Kidney epithelial cell (primary cell): ENCODE data around the gene QSOX2. TPM values are rescaled to one million over a fixed set of nuclear protein-coding genes. Genes with fewer than 3 reads are reported as not detected.

ENCODE experiments used
- DNase-seq: peaks from one replicate; pipeline ENCODE4 v3.0.0-alpha.2; 2010; ENCODE audit warnings: low read depth
- H3K27me3 ChIP-seq: 2 replicates; pipeline ENCODE4 v1.6.0; 2011; ENCODE audit warnings: low read length; ENCODE audit not compliant: control insufficient read depth, insufficient read depth
- H3K36me3 ChIP-seq: 2 replicates; pipeline ENCODE4 v1.5.1; 2011; ENCODE audit warnings: low read length; ENCODE audit not compliant: control insufficient read depth, insufficient read depth
- H3K4me3 ChIP-seq: 2 replicates; pipeline ENCODE4 v1.5.1; 2011; ENCODE audit warnings: low read depth, mild to moderate bottlenecking, control low read depth, low read length
- total RNA-seq: library from RNA; depleted of rRNA; stranded (reverse); fragments of >200 nt; gene quantifications from 2 replicates; pipeline ENCODE4 v1.2.3, GENCODE V29; 2015
- TF ChIP-seq, protein P1 (sequence below): IDR thresholded peaks from 2 replicates; pipeline ENCODE4 v1.5.1; 2011; ENCODE audit warnings: mild to moderate bottlenecking, moderate library complexity, low read length, control low read depth, inconsistent platforms; ENCODE audit not compliant: insufficient read depth, poor library complexity, severe bottlenecking

The QSOX2 gene
- total RNA-seq, 1 donor from 2014 or later, result 17.3 TPM

DNA sequence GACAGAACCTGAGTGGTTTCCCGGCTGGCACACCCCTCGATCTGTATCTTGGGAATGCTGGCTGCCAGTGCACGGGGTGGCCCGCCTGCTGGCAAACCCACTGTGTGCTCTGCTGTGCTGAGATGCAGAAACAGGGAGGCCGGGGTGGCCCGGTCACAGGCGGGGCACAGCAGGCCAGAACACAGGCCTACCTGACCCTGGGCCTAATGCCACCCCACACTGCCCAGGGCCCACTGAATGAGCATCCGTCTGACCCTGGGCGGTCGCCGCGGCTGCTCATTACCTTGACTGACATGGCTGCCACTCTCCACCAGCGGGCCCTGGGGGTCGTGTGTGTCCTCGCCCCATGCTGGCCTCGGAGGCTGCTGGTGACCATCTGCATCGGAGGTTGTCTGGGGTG, 14.2 kb upstream of the QSOX2 start:
- no peak for DNase-seq
- no peaks in the 10 kb centered on the region for H3K36me3 ChIP-seq
- H3K4me3 ChIP-seq, result no peak overlapping the region
- peaks cover 45% of the 10 kb centered on the region for H3K27me3 ChIP-seq
- TF ChIP-seq, protein P1, sequence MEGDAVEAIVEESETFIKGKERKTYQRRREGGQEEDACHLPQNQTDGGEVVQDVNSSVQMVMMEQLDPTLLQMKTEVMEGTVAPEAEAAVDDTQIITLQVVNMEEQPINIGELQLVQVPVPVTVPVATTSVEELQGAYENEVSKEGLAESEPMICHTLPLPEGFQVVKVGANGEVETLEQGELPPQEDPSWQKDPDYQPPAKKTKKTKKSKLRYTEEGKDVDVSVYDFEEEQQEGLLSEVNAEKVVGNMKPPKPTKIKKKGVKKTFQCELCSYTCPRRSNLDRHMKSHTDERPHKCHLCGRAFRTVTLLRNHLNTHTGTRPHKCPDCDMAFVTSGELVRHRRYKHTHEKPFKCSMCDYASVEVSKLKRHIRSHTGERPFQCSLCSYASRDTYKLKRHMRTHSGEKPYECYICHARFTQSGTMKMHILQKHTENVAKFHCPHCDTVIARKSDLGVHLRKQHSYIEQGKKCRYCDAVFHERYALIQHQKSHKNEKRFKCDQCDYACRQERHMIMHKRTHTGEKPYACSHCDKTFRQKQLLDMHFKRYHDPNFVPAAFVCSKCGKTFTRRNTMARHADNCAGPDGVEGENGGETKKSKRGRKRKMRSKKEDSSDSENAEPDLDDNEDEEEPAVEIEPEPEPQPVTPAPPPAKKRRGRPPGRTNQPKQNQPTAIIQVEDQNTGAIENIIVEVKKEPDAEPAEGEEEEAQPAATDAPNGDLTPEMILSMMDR, result no peak

DNA sequence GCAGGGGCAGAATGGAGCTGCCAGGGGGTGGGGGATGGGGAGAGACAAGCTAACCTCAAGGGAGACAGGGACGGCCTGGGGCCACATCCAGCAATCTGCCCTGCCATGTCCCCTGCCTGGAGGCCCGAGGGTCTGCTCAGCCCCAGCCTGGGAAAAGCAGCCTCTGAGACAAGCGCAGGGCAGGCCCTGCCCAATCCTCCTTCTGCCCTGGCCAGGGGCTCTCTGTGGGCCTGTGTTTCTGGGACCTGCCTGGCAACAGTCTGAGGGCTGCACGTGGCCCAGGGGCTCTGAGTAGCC, 13.9 kb upstream of the QSOX2 start:
- H3K27me3 ChIP-seq, result peaks cover 45% of the 10 kb centered on the region

DNA sequence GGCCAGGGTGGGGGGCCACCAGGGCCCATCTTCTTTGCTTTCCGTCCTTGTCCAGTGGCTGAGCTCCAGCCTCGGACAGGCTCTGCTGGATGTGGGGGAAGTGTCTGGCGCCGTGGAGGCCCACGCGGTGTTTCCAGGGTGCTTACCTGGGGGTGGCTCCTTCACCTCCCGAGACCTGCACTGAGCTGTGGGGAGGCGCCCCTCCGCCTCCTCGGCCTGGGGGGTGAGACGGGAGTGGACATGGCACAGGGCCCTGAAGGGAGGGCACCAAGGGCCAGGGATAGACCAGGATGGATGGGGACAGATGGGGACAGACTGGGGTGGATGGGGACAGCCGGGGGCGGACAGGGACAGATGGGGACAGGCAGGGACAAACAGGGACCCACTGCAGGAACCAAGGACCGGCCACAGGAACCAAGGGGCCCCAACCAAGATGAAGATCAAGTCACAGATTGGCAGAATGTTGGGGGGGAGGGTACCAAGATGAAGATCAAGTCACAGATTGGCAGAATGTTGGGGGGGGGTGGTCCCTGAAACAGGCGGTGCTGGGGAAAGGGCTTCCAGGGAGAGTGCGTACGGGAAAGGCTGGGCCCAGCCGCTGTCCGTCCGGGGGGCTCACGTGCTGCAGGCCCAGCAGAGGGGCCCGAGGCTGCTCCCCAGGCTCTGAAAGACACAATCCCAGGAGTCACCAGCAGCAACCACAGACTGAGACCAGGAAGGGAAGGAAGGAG, 13.3 kb upstream of the QSOX2 start:
- Histone ChIP-seq H3K4me3 (no peak overlapping the region), H3K27me3 (peaks cover 40% of the 10 kb centered on the region)
- TF ChIP-seq, protein P1, result no peak

More for the DNA sequence above, 13.9 kb upstream of the QSOX2 start:
- TF ChIP-seq, protein P1, result no peak
- DNase-seq, result no peak
- Histone ChIP-seq H3K36me3 (no peaks in the 10 kb centered on the region), H3K4me3 (no peak overlapping the region)

DNA sequence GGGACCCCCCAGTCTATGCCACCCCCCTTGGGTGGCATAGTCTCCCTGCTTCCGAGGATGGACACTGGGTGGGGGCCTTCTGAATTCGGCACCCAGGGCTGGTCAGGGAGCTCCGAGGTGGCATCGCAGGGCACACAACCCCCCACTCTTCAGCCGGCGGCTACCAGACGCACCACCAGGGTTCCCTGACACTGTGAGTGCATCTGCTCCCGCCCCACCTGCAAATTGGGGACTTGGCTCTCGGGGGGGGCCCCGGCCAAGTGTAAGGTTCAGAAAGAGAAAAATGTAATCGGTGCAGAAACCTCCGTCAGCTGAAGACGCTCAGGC, 12.7 kb upstream of the QSOX2 start:
- H3K4me3 ChIP-seq, result no peak overlapping the region
- no peaks in the 10 kb centered on the region for H3K36me3 ChIP-seq
- H3K27me3 ChIP-seq, result peaks cover 35% of the 10 kb centered on the region
- no peak for DNase-seq
- TF ChIP-seq, protein P1, result no peak

More for the DNA sequence above, 13.3 kb upstream of the QSOX2 start:
- DNase-seq, result no peak
- H3K36me3 ChIP-seq, result no peaks in the 10 kb centered on the region

DNA sequence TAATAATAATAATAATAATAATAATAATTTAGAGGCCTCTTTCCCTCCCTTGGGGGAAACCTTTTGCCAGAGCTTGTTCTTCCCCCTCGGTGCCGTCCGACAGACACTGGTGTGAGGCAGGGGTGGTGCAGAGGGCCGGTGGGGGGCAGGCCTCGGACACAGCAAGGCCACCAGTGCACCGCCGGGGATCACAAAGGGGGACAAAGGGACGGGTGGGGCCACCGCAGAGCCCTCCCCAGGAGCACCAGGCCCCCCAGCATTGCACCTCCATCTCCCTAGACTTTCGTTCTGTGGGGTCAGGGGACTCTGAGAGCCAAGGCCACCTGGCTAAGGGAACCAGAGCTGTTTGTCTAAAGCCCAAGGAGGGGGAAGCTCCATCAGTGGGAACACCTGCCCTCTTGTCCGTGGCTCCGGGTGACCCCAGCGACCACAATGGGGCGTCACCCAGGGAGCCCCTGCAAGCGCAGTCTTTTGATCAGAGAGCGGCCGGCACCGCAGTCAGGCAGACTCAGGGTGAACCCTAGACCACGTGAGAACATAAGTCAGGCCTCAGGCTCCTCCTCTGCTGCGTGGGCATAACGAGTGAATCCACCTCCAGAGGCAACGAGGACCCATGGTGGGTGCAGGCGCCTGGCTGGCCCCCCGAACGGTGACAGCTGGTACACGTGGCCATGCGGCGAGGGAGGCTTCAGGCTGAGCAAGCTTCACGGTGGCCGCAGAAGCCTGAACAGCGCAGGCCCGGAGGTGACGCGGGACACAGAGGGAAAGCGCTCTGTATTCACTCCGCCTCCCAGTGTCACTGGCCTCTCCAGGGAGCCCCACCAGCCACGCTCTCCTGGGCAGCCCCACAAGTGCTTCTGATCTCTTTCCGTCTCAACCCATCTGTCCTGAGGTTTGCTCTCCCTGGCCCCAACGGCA, 12.0 kb upstream of the QSOX2 start:
- no peak for DNase-seq
- Histone ChIP-seq H3K4me3 (no peak overlapping the region), H3K36me3 (no peaks in the 10 kb centered on the region), H3K27me3 (peaks cover 32% of the 10 kb centered on the region)
- TF ChIP-seq, protein P1, result no peak
